GM08714 (cell line): ENCODE data around the gene MPP1.
"Not testable (repeated sequence)": the region's sequence is repeated elsewhere in the genome, so short reads cannot be mapped to it uniquely, and the experiment has no call there.

ENCODE experiments used
- H3K4me3 ChIP-seq: fragments of 200-500 bp; sonication (Bioruptor generic); 2 replicates; pipeline ENCODE4 v1.5.1; 2014; ENCODE audit warnings: mild to moderate bottlenecking, low read length, inconsistent platforms
- ZNF274 ChIP-seq: IDR thresholded peaks from 2 replicates; pipeline ENCODE4 v1.6.1; 2012; ENCODE audit warnings: mild to moderate bottlenecking, low read depth, low read length

MPP1 gene

GRCh38 chrX:154804957-154805695, at the start of gene MPP1:
MPP1 (minus strand) TSS chrX:154805485; CDS start chrX:154805373, 112 bp downstream.
- no peak for TF ChIP-seq ZNF274
- peak within 1 kb of the TSS; percentile 69 for H3K4me3 ChIP-seq

- TF ChIP-seq ZNF274, result no peak
- H3K4me3 ChIP-seq, result no peak overlapping the region
Observed at GRCh38 chrX:154850957-154851611, 45.8 kb upstream of the MPP1 start.

GRCh38 chrX:154840856-154841255, 35.6 kb upstream of the MPP1 start:
- no peak for TF ChIP-seq ZNF274
- no peak overlapping the region; the same call in 1 of the 2 replicates for H3K4me3 ChIP-seq

GRCh38 chrX:154836163-154836562, 30.9 kb upstream of the MPP1 start:
- H3K4me3 ChIP-seq, result no peak overlapping the region
- TF ChIP-seq ZNF274, result no peak

GRCh38 chrX:154834562-154834961, 29.3 kb upstream of the MPP1 start, which contains the start of gene SMIM9:
SMIM9 (minus strand) TSS chrX:154834662; CDS start chrX:154830856, 3,806 bp downstream.
- no peak for TF ChIP-seq ZNF274
- H3K4me3 ChIP-seq, result no peak within 1 kb of the TSS

GRCh38 chrX:154833746-154834274, 28.5 kb upstream of the MPP1 start:
- TF ChIP-seq ZNF274, result no peak

GRCh38 chrX:154829926-154830442, 24.7 kb upstream of the MPP1 start:
- no peak for TF ChIP-seq ZNF274
- no peak overlapping the region for H3K4me3 ChIP-seq

More at GRCh38 chrX:154833746-154834274, 28.5 kb upstream of the MPP1 start:
- no peak overlapping the region for H3K4me3 ChIP-seq

GRCh38 chrX:154829134-154829533, 23.8 kb upstream of the MPP1 start:
- no peak overlapping the region for H3K4me3 ChIP-seq
- TF ChIP-seq ZNF274, result no peak

GRCh38 chrX:154828016-154828408, 22.7 kb upstream of the MPP1 start:
- no peak for TF ChIP-seq ZNF274

GRCh38 chrX:154827194-154828015, 22.1 kb upstream of the MPP1 start:
- H3K4me3 ChIP-seq, result no peak overlapping the region; the same call in 1 of the 2 replicates
- no peak for TF ChIP-seq ZNF274

More at GRCh38 chrX:154828016-154828408, 22.7 kb upstream of the MPP1 start:
- H3K4me3 ChIP-seq, result no peak overlapping the region; the same call in 1 of the 2 replicates

GRCh38 chrX:154825586-154825985, 20.3 kb upstream of the MPP1 start:
- not testable (repeated sequence) for H3K4me3 ChIP-seq

- H3K4me3 ChIP-seq, result no peak overlapping the region
- TF ChIP-seq ZNF274, result no peak
Observed at GRCh38 chrX:154824638-154825037, 19.4 kb upstream of the MPP1 start.

- TF ChIP-seq ZNF274, result no peak
- H3K4me3 ChIP-seq, result no peak overlapping the region
Observed at GRCh38 chrX:154822029-154822428, 16.7 kb upstream of the MPP1 start.

- no peak for TF ChIP-seq ZNF274
- no peak overlapping the region for H3K4me3 ChIP-seq
Observed at GRCh38 chrX:154821523-154821922, 16.2 kb upstream of the MPP1 start.
